ENCODE data around the gene SLC25A21. TPM values are rescaled to one million over a fixed set of nuclear protein-coding genes. Genes with fewer than 3 reads are reported as not detected.
"Not testable (repeated sequence)": the region's sequence is repeated elsewhere in the genome, so short reads cannot be mapped to it uniquely, and the experiment has no call there.

Gene SLC25A21
- total RNA-seq, 1 experiment from 2014 or later, result 1.3 TPM

DNA sequence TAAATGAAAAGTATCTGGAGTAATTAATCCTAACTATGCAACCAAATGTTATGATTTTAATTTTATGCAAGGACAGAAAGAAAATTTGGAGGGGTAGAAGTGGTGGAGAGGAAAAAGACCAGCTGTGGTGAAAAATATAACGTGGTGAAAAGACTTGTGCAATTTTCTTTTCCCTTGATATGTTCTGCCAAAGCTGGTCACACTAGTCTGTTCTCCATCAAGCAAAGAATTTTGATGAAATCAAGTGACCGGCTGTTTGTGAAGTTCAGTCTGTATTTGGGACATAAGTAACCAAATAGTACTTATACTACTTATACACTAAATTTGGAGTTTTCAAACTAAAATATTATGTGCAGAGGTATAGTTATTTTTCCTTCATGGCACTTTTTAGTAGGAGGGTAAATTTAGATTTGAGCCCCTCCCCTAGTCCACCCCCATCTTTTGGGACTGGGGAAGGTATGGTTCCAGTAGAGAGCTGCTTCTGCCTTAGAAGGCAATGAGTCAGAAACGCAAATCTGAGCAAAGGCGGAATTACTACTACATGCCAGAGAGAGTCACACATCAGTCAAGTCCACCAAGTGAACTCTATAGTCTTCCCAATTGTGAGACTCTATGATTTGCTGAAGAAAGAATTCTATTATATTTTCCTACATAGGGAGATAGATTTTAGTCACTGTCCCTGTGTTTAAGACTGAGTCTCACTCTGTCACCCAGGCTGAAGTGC, 229.7 kb downstream of the SLC25A21 start:
- in situ Hi-C loops (cut with HindIII; ENCODE audit: low pct_unique_long_range_greater_than_20kb, low sequenced_read_pairs), result no loop called here
- DNase-seq (ENCODE audit: low read depth), result no peak

DNA sequence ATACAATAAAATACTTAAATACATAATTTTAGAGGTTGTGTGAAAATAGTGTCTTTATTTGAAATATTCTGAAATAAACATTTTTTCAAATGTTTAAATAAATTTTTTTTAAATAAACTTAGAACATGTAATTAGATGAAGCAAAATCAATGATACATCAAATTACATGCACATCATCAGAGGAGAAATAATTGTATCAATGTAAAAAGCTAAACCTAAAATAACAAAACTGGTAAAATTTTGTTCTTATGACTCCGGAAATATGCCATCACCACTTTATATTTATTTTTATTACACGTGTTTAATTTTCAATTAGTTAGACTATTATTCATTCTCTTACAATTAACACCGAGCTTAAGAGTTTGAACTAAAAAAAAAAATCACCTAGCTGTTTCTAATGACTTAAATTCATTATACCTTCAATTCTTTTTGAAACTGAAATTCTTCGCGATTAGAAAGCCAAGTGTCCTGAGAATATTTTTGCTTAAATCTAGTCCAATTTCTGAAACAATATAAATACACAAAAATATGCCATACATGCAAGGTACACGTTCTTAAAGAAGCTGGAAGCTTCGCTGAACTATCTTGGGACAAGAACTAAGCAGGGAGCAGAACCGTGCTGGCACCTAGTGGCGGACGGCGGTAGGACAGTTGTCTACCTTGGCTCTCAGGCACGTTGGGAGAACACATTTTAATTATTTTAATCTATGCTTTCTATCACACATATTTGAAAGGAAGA, 230.5 kb downstream of the SLC25A21 start:
- in situ Hi-C loops (cut with HindIII; ENCODE audit: low pct_unique_long_range_greater_than_20kb, low sequenced_read_pairs), result no loop called here
- DNase-seq (ENCODE audit: low read depth), result peak; percentile 46

DNA sequence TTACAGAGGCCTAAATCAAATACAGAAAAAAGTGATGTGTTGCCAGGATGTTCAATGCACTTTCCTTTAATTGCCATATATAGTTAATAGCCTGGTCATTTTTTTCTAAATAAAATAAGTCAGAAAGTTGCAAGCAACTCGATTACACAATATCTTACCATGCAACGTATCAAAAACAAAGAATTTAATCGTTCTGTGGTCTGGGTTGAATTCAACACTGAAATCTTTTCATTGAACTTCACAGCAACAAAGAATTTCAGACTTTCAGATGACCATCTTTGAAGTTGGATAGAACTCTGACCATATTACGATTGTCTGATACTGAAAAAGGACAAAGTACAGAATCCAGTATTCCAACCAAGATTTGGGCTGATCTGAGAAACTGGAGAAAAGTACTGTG, 231.9 kb downstream of the SLC25A21 start:
- in situ Hi-C loops (cut with HindIII; ENCODE audit: low pct_unique_long_range_greater_than_20kb, low sequenced_read_pairs), result no loop called here
- no peak for DNase-seq (ENCODE audit: low read depth)

DNA sequence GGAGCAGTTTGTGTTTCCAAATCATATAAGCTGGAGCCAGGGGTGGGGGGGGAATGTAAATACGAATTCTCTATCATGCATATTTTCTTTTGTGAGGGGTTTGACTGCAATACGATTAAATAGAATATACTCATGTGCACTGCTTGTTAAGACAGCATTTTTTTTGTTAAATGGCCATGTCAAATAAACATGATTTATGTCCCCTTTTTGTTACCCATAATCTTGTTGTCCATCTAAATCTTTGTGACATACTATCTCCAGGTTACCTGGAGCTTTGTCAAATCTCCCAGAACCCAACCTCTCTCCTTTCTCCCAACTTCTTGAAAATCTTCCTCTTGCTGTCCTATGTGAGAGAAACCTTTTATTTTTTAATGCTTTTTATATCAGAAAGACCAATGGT, 233.1 kb downstream of the SLC25A21 start:
- in situ Hi-C loops (cut with HindIII; ENCODE audit: low pct_unique_long_range_greater_than_20kb, low sequenced_read_pairs), result no loop called here
- DNase-seq (ENCODE audit: low read depth), result no peak

DNA sequence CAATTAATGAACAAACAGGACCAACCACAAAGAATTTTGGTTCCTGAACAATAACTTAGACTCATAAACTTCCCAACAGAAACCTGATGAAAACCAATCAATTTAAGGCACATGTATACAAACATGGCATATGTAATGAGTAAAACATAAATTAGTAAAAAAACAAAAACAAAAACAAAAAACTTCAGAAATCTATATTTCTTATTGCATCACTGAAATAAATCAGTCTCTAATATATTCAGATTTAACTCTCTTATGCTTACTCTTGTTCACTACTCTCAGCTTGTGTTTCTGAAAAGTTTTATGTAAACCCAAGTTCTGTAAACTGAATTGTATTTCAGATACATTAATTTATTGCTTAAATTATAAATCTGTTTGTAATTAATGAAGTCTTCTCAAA, 233.7 kb downstream of the SLC25A21 start:
- DNase-seq (ENCODE audit: low read depth), result no peak
- in situ Hi-C loops (cut with HindIII; ENCODE audit: low pct_unique_long_range_greater_than_20kb, low sequenced_read_pairs), result no loop called here

DNA sequence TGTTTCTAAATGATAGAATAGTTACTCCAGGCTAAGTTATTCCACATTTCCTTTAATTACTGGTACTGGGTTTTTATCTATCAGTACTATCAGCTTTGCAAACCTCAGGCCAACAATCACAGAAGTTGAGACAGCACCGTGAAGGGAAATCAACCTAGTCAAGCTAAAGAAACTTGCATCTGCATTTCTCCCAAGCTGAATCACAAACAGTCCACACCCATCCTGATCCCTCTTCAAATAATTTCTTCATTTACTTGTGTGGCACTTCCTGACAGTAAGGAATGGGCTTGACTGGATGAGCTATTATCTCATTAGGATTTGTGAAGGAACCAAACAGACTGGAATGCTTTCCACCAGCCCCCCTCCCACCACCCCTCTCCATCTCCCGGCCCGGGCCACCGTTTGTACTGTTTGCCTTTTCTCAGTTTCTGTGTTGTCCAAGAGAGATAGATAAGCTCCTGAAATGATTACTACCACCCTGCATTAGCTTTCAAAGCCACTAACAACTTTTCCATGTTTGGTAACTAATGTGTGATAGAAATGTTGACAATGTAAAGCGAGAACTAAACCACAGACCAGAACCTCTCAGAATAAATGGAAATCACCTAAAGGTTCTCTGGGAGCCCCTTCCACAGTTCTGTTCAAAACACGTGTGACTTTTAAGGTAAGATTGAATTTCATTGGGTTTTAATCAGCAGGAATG, 236.3 kb downstream of the SLC25A21 start:
- no peak for DNase-seq (ENCODE audit: low read depth)
- in situ Hi-C loops (cut with HindIII; ENCODE audit: low pct_unique_long_range_greater_than_20kb, low sequenced_read_pairs), result no loop called here

DNA sequence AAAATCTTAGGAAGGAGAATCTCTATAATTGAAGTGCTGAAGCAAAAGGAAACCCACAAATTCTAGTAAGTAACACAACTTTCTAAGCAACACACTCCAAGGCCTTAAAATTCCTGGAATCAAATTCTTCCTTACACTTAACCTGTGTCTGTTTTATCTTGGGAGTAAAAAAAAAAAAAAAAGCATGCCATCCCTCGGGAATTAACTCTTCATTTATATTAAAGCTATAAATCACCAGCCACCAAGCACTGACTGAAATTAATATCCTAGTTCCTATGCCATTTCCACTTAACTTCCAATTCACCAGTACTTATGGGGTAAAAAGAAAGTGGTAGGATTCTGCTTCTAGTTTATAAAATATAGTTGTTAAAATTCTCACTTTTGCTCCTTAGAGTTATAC, 238.1 kb downstream of the SLC25A21 start:
- no peak for DNase-seq (ENCODE audit: low read depth)
- in situ Hi-C loops (cut with HindIII; ENCODE audit: low pct_unique_long_range_greater_than_20kb, low sequenced_read_pairs), result no loop called here

DNA sequence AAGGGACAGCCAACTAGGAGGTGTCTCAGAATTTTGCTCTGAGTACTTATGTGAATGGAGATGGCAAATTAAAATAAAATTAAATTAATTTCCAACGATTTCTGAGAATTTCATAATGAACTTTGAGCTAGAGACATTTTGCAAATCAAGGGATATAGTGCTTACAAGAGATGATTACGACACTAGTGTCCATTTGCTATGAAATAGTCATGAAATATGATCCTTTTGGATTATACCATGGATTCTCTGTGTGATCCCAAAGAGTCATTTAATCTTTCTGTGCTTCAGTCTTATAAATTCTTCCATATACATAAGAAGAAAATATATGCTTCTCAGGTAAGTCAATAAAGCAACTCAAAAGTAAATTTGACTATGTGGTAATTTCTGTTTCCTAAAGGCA, 240.6 kb downstream of the SLC25A21 start:
- in situ Hi-C loops (cut with HindIII; ENCODE audit: low pct_unique_long_range_greater_than_20kb, low sequenced_read_pairs), result no loop called here
- DNase-seq (ENCODE audit: low read depth), result no peak

DNA sequence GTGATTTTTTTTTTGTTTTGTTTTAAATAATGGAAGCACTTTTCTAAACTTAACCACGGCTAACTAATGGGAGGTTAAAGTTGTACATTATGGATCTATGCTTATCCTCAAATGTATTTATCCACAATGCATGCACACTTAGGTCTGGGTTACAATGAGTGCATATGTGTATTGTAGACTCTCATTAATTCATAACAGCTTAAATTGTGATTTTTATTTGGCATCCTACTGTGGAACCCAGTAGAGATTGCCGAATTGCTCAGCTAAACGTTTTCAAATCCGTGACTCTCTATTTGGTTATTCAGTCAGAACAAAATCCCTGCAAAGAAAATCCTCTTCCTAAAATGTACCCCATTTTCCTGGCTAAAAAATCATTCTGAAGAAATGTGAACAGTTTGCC, 244.0 kb downstream of the SLC25A21 start:
- DNase-seq (ENCODE audit: low read depth), result no peak
- in situ Hi-C loops (cut with HindIII; ENCODE audit: low pct_unique_long_range_greater_than_20kb, low sequenced_read_pairs), result no loop called here

DNA sequence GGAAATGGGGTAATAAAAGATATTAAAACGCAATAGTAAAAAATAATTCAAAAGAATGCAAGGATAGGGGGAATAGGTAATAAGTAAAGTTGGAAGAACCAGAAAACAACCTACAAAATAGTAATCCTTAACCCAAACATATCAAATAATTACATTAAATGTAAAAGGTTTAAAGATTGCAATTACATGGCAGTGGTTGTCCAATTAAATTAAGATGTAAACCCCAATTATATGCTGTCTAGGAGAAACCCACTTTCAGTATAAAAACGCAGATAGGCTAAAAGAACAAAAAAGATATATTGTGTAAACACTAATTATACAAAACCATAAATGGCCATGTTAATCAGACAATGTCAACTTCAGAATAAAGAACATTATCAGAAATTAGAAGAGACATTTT, 247.3 kb downstream of the SLC25A21 start:
- DNase-seq (ENCODE audit: low read depth), result no peak
- in situ Hi-C loops (cut with HindIII; ENCODE audit: low pct_unique_long_range_greater_than_20kb, low sequenced_read_pairs), result no loop called here

DNA sequence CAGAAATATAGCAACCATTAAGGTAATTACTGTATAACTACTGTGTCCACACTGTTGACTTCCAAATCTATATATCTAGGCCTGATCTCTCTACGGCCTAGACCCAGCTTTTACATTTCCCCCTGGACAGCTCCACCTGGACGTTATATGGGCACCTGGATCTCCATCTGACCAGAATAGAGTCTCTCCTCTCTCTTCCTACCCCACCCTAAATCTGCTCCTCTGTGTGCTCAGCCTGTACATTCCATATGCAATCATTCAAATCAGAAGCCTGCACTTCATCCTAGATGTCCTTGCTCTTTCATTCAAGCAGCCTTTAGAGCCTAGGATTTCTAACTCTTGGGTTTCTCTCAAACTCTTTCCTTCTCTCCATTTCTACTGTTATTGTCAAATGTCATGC, 255.7 kb downstream of the SLC25A21 start:
- in situ Hi-C loops (cut with HindIII; ENCODE audit: low pct_unique_long_range_greater_than_20kb, low sequenced_read_pairs), result no loop called here

DNA sequence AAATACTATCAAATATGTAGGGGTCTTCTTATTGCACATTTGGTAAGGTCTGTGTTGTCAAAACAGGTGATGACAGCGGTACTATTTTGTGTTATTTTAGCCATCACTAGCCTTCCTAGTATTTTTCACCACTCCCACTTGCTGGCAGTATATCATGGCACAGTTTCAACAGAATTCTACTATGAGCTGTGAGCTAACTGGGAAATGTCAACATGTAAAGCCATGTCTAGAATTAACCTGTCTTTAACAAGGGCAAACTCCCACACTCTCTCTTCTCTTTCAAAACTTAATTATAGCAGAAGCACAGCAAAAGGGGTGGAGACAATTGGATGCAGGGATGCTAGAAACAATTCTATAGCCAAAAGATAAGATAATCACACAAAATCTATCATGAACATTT, 257.3 kb downstream of the SLC25A21 start:
- no peak for DNase-seq (ENCODE audit: low read depth)
- in situ Hi-C loops (cut with HindIII; ENCODE audit: low pct_unique_long_range_greater_than_20kb, low sequenced_read_pairs), result no loop called here

More for the DNA sequence above, 255.7 kb downstream of the SLC25A21 start:
- no peak for DNase-seq (ENCODE audit: low read depth)

DNA sequence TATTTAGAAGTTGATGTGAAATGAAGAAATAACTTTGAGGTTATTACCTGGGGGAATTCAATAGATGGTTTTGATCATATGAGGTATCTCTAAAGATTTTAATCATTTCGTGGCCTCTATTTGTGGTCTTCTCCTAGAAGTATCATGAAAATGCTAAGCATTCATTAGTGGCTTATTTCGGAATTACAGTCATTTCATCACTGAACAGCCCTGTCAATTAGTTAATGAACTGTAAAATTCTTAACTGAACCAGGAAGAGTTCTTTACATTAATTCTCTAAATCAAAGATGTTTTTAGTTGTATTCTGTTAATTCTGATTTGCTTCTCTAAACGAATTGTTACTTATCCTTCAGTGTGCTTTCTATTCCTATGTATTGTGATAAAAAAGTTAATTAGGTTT, 261.8 kb downstream of the SLC25A21 start:
- DNase-seq (ENCODE audit: low read depth), result no peak
- in situ Hi-C loops (cut with HindIII; ENCODE audit: low pct_unique_long_range_greater_than_20kb, low sequenced_read_pairs), result no loop called here

DNA sequence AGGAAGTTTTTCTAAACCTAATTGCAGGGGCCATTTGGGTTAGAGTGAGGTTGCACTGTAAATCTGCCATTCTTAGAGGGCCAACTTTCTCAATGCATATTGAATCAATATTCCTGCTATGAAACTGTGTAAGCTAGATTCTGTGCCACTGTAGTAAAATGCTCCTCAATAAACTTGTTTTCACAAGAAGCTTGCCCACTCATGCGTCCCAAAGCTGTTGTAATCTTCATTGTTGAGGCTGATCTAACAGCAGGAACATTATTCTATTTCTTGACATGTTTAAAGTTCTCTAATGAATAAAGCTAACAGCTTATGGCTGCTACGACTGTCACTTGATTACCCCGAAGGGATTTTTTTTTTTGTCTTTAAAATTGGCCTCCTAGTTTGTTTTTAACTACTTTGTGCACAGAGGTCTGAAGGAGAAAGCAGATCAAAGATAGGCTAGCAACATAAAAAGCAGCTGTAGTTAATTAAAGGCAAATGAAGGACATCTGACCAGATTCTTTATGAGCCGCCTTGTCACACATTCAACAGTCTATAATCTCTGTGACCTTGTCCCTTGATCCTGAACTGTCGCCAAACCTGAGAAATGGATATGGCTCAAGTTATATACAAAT, 267.0 kb downstream of the SLC25A21 start:
- DNase-seq (ENCODE audit: low read depth), result peak; percentile 2
- in situ Hi-C loops (cut with HindIII; ENCODE audit: low pct_unique_long_range_greater_than_20kb, low sequenced_read_pairs), result no loop called here

DNA sequence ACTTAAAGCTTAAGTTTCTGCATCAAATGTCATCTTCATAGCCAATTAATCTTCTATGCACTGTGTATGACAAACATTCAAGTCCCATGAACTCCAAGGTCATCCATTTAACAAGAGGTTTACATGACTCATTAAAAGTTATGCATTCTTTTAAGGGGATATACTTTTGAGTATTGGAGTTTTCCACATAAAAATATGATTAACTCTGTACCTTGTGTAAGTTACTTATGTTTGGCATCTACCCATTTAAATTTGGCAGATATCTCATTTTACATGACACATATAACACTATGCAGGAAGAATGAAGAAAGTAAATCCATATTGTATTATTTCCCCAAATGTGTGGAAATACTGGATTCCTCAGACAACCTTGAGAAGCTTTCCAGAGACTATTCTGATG, 270.5 kb downstream of the SLC25A21 start:
- no peak for DNase-seq (ENCODE audit: low read depth)
- in situ Hi-C loops (cut with HindIII; ENCODE audit: low pct_unique_long_range_greater_than_20kb, low sequenced_read_pairs), result no loop called here

DNA sequence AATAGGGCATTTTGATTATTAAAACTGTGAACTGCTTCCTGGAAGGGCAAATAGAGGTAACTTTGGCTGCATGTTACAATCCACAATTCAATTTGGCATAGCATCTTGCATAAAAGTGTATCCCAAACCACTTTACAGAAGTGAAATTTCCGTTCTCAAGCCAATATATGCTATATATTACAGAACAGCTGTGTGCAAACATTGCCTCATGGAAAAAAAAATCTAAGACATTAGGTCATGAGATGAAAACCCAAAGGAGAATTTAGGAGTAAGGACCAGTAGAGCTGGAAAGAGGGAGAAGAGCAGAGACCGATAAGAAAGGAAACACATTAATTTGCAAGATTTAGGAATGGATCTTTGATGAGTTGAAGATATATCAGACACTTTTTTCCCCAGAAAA, 271.6 kb downstream of the SLC25A21 start:
- in situ Hi-C loops (cut with HindIII; ENCODE audit: low pct_unique_long_range_greater_than_20kb, low sequenced_read_pairs), result no loop called here
- no peak for DNase-seq (ENCODE audit: low read depth)

DNA sequence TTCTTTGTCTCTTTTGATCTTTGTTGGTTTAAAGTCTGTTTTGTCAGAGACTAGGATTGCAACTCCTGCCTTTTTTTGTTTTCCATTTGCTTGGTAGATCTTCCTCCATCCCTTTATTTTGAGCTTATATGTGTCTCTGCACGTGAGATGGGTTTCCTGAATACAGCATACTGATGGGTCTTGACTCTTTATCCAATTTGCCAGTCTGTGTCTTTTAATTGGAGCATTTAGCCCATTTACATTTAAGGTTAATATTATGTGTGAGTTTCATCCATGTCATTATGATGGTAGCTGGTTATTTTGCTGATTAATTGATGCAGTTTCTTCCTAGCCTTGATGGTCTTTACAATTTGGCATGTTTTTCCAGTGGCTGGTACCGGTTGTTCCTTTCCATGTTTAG, 276.1 kb downstream of the SLC25A21 start:
- in situ Hi-C loops (cut with HindIII; ENCODE audit: low pct_unique_long_range_greater_than_20kb, low sequenced_read_pairs); DNase-seq (ENCODE audit: low read depth): not testable (repeated sequence)

DNA sequence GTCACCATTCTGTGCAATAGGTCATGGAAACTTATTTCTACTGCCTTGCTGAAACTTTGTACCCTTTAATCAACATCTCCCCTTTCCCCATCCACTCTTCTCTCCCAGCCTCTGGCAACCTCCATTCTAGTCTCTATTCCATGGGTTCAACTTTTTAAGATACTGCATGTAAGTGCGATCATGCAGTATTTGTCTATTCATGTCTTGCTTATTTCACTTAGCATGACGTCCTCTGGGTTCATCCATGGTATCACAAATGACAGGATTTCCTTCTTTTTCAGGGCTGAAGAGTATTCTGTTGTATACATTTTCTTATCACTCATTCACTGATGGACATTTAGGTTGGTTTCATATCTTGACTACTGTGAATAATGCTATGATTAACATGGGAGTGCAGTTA, 288.4 kb downstream of the SLC25A21 start:
- in situ Hi-C loops (cut with HindIII; ENCODE audit: low pct_unique_long_range_greater_than_20kb, low sequenced_read_pairs), result no loop called here
- DNase-seq (ENCODE audit: low read depth), result no peak

DNA sequence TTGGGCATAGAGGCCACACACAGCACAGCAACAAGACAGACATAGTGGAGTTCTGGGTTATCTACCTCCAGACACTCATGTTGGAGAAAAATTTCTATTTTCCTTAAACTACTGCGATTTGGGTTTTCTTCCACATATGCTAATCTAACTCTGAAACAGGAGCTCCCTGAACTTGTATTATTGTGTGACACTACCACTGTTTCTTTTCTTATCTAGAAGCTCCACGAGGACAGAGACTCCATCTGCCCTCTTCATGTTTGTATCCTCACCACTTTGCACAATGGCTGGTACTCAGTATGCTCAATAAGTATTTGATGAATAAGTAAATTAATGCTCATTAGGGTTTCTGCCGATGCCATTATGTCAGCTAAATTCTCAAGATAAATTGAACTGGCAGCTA, 292.1 kb downstream of the SLC25A21 start:
- in situ Hi-C loops (cut with HindIII; ENCODE audit: low pct_unique_long_range_greater_than_20kb, low sequenced_read_pairs), result no loop called here

More for the DNA sequence above, 292.1 kb downstream of the SLC25A21 start:
- DNase-seq (ENCODE audit: low read depth), result no peak

Data from Caki2 (cell line).